Measurements from ENCODE around the gene ROPN1B. TPM values are rescaled to one million over a fixed set of nuclear protein-coding genes. Genes with fewer than 3 reads are reported as not detected.
"Not testable (repeated sequence)": the region's sequence is repeated elsewhere in the genome, so short reads cannot be mapped to it uniquely, and the experiment has no call there.

Gene ROPN1B
- total RNA-seq, 1 donor from 2014 or later, result not detected

GRCh38 chr3:125958511-125959316 is 10.3 kb upstream of the ROPN1B start:
- H3K27ac ChIP-seq (ENCODE audit: low read depth, low read length), result no peak overlapping the region
- H3K4me3 ChIP-seq (ENCODE audit: low read length in 3 of 3), result no peak overlapping the region
- H3K9ac ChIP-seq (ENCODE audit: low read depth in 1 of 3, low read length in 3 of 3), result no peak overlapping the region
- no peaks in the 10 kb centered on the region for H3K36me3 ChIP-seq (ENCODE audit: control insufficient read depth in 3 of 3, insufficient read depth in 3 of 3, low read length in 3 of 3)
- no peaks in the 10 kb centered on the region for H3K9me3 ChIP-seq (ENCODE audit: control insufficient read depth in 3 of 3, low read length in 3 of 3)
- H3K4me1 ChIP-seq (ENCODE audit: control insufficient read depth in 3 of 3, insufficient read depth in 3 of 3, low read length in 3 of 3), result no peaks in the 10 kb centered on the region
- peaks cover 4 to 7% (median 6%) of the 10 kb centered on the region in 3 donors for H3K27me3 ChIP-seq (ENCODE audit: control insufficient read depth in 3 of 3, insufficient read depth in 3 of 3, low read length in 3 of 3)

DNA sequence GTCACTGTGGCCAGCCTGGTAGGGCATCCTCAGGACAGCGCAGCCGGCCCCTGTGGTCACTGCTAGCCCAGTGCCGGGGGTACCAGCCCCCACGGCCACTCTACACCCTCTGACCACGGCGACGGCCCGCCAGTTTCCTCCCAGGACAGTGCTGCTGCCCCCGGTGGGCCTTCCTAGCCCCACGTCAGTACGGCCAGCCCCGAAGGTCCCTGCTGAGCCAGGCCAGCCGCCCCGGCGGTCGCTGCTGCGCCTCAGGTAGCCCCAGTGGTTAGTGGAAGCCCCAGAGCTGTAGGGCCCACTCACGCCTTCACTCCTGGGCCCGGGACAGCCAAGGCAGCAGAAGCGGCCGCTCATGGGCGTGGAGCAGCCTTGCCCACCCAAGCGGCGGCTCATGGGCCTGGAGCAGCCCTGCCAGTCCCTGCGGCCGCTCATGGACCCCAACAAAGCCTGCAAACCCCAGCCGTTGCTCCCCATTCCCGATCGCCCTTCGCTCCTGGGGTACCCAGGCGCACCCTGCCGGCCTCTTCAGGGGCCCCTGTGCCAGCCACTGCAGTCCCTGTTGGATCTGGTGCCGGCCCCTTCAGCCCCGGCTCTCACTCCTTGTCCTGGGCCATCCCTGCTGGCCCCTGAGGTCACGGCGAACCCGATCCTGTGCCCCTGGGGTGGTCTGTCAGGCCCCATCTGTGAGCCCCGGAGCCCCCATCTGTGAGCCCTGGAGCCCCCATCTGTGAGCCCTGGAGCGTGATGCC is 9.5 kb upstream of the ROPN1B start:
- H3K4me1 ChIP-seq (ENCODE audit: control insufficient read depth in 3 of 3, insufficient read depth in 3 of 3, low read length in 3 of 3), result no peaks in the 10 kb centered on the region
- H3K9ac ChIP-seq (ENCODE audit: low read depth in 1 of 3, low read length in 3 of 3), result no peak overlapping the region
- peaks cover 4 to 7% (median 6%) of the 10 kb centered on the region in 3 donors for H3K27me3 ChIP-seq (ENCODE audit: control insufficient read depth in 3 of 3, insufficient read depth in 3 of 3, low read length in 3 of 3)
- no peaks in the 10 kb centered on the region for H3K9me3 ChIP-seq (ENCODE audit: control insufficient read depth in 3 of 3, low read length in 3 of 3)
- no peaks in the 10 kb centered on the region for H3K36me3 ChIP-seq (ENCODE audit: control insufficient read depth in 3 of 3, insufficient read depth in 3 of 3, low read length in 3 of 3)
- no peak overlapping the region for H3K27ac ChIP-seq (ENCODE audit: low read depth, low read length)
- no peak overlapping the region for H3K4me3 ChIP-seq (ENCODE audit: low read length in 3 of 3)

DNA sequence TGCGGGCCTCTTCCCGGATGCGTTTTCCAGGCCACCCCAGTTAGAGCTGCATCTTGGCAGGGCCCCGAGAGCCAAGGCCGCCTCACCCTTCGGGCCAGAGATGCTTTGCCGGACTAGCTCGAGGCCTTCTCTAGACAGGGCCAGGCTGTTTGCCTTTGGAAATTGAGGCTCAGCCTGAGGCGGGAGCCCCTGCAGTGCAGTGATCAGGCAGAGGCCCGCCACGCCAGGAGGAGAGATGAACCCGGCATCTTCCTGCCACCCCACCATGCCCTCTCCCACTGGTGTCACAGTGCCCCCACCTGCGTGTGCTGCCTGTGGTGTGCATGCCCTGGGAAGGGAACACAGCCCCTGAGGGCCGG is 8.9 kb upstream of the ROPN1B start:
- H3K36me3 ChIP-seq (ENCODE audit: control insufficient read depth in 3 of 3, insufficient read depth in 3 of 3, low read length in 3 of 3), result no peaks in the 10 kb centered on the region
- no peak overlapping the region for H3K4me3 ChIP-seq (ENCODE audit: low read length in 3 of 3)
- no peaks in the 10 kb centered on the region for H3K9me3 ChIP-seq (ENCODE audit: control insufficient read depth in 3 of 3, low read length in 3 of 3)
- no peak overlapping the region for H3K9ac ChIP-seq (ENCODE audit: low read depth in 1 of 3, low read length in 3 of 3)
- H3K27ac ChIP-seq (ENCODE audit: low read depth, low read length), result no peak overlapping the region
- H3K27me3 ChIP-seq (ENCODE audit: control insufficient read depth in 3 of 3, insufficient read depth in 3 of 3, low read length in 3 of 3), result peaks cover 4 to 7% (median 6%) of the 10 kb centered on the region in 3 donors
- H3K4me1 ChIP-seq (ENCODE audit: control insufficient read depth in 3 of 3, insufficient read depth in 3 of 3, low read length in 3 of 3), result no peaks in the 10 kb centered on the region

DNA sequence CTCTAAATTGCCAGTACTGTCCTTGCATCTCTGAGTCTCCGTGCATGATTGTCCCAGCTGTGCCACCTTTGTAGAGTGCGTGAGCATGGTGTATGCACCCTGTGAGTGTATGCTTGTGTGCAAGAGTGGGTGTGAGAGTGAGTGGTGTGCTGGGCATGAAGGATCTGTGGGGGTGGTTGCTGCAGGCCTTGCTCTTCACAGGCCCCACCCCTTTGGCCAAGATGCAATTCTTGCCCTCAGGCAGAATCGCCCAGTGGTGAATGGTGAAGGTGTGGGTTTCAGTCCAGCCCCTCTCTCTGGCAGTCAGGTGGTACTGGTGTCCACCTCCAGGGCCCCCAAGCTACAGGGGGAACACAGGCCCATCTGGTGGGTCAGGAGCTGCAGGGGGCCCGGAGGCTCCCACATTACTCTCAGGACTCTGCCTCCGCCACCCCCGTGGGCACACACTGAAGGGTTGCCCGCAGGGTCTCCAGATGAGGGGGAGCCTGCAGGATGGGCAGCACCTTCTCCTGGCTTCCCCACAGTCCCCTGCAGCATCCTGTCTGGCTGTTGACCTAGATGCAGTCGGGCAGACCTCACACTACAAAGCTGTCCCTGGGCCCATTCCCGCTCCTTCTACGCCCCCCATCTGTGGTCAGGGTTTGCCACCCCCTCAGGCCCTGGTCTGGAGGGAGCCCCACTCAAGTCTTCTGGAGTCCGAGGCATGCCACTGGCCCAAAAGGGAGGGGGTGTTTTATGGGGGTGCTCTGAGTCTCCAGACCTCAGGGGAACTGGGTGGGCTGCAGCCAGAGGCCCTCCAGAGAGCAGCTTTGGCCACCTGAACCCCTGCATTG is 8.3 kb upstream of the ROPN1B start:
- no peak overlapping the region for H3K27ac ChIP-seq (ENCODE audit: low read depth, low read length)
- H3K9me3 ChIP-seq (ENCODE audit: control insufficient read depth in 3 of 3, low read length in 3 of 3), result no peaks in the 10 kb centered on the region
- peaks cover 4 to 7% (median 6%) of the 10 kb centered on the region in 3 donors for H3K27me3 ChIP-seq (ENCODE audit: control insufficient read depth in 3 of 3, insufficient read depth in 3 of 3, low read length in 3 of 3)
- H3K4me3 ChIP-seq (ENCODE audit: low read length in 3 of 3), result no peak overlapping the region
- H3K36me3 ChIP-seq (ENCODE audit: control insufficient read depth in 3 of 3, insufficient read depth in 3 of 3, low read length in 3 of 3), result no peaks in the 10 kb centered on the region
- H3K9ac ChIP-seq (ENCODE audit: low read depth in 1 of 3, low read length in 3 of 3), result no peak overlapping the region
- no peaks in the 10 kb centered on the region for H3K4me1 ChIP-seq (ENCODE audit: control insufficient read depth in 3 of 3, insufficient read depth in 3 of 3, low read length in 3 of 3)

GRCh38 chr3:125961289-125961589 is 7.7 kb upstream of the ROPN1B start:
- Histone ChIP-seq H3K9me3 (ENCODE audit: control insufficient read depth in 3 of 3, low read length in 3 of 3) (no peaks in the 10 kb centered on the region), H3K36me3 (ENCODE audit: control insufficient read depth in 3 of 3, insufficient read depth in 3 of 3, low read length in 3 of 3) (no peaks in the 10 kb centered on the region), H3K27ac (ENCODE audit: low read depth, low read length) (no peak overlapping the region), H3K4me1 (ENCODE audit: control insufficient read depth in 3 of 3, insufficient read depth in 3 of 3, low read length in 3 of 3) (no peaks in the 10 kb centered on the region), H3K27me3 (ENCODE audit: control insufficient read depth in 3 of 3, insufficient read depth in 3 of 3, low read length in 3 of 3) (peaks cover 4 to 7% (median 6%) of the 10 kb centered on the region in 3 donors), H3K9ac (ENCODE audit: low read depth in 1 of 3, low read length in 3 of 3) (no peak overlapping the region), H3K4me3 (ENCODE audit: low read length in 3 of 3) (no peak overlapping the region)

DNA sequence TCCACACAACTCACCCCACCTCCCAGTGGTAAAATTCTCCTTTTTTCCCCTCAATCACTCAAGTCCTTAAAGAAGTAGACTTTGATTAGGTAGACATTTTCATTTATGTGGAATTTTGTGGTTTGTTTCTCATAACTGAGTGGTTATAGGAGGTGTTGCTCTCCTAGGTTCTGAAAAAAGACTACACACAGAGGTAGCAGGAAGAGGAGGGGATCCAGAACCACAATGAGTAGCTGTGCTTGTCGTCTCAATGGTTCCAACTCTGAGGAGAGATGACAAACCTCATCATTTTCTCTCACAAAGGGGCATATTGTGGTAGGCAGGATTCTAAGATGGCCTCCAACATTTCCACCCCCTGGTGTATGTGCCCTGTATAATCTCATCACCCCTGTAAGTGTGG is 5.1 kb upstream of the ROPN1B start:
- not testable (repeated sequence) for H3K9ac ChIP-seq (ENCODE audit: low read depth in 1 of 3, low read length in 3 of 3); H3K27me3 ChIP-seq (ENCODE audit: control insufficient read depth in 3 of 3, insufficient read depth in 3 of 3, low read length in 3 of 3); H3K36me3 ChIP-seq (ENCODE audit: control insufficient read depth in 3 of 3, insufficient read depth in 3 of 3, low read length in 3 of 3); H3K27ac ChIP-seq (ENCODE audit: low read depth, low read length); H3K4me3 ChIP-seq (ENCODE audit: low read length in 3 of 3); H3K9me3 ChIP-seq (ENCODE audit: control insufficient read depth in 3 of 3, low read length in 3 of 3); H3K4me1 ChIP-seq (ENCODE audit: control insufficient read depth in 3 of 3, insufficient read depth in 3 of 3, low read length in 3 of 3)

GRCh38 chr3:125965505-125965904 is 3.5 kb upstream of the ROPN1B start:
- Histone ChIP-seq H3K4me1 (ENCODE audit: control insufficient read depth in 3 of 3, insufficient read depth in 3 of 3, low read length in 3 of 3) (no peaks in the 10 kb centered on the region), H3K36me3 (ENCODE audit: control insufficient read depth in 3 of 3, insufficient read depth in 3 of 3, low read length in 3 of 3) (no peaks in the 10 kb centered on the region), H3K4me3 (ENCODE audit: low read length in 3 of 3) (no peak overlapping the region), H3K9me3 (ENCODE audit: control insufficient read depth in 3 of 3, low read length in 3 of 3) (no peaks in the 10 kb centered on the region), H3K27ac (ENCODE audit: low read depth, low read length) (no peak overlapping the region), H3K9ac (ENCODE audit: low read depth in 1 of 3, low read length in 3 of 3) (no peak overlapping the region), H3K27me3 (ENCODE audit: control insufficient read depth in 3 of 3, insufficient read depth in 3 of 3, low read length in 3 of 3) (peaks cover under 1 to 4% (median 3%) of the 10 kb centered on the region in 3 donors)

GRCh38 chr3:125967156-125967555 is 1.8 kb upstream of the ROPN1B start:
- no peak overlapping the region for H3K4me3 ChIP-seq (ENCODE audit: low read length in 3 of 3)
- no peaks in the 10 kb centered on the region for H3K9me3 ChIP-seq (ENCODE audit: control insufficient read depth in 3 of 3, low read length in 3 of 3)
- no peak overlapping the region for H3K27ac ChIP-seq (ENCODE audit: low read depth, low read length)
- H3K27me3 ChIP-seq (ENCODE audit: control insufficient read depth in 3 of 3, insufficient read depth in 3 of 3, low read length in 3 of 3), result peaks cover 2 to 9% (median 3%) of the 10 kb centered on the region in 3 donors
- H3K36me3 ChIP-seq (ENCODE audit: control insufficient read depth in 3 of 3, insufficient read depth in 3 of 3, low read length in 3 of 3), result no peaks in the 10 kb centered on the region
- H3K4me1 ChIP-seq (ENCODE audit: control insufficient read depth in 3 of 3, insufficient read depth in 3 of 3, low read length in 3 of 3), result peaks cover 3 to 5% (median 4%) of the 10 kb centered on the region in 3 donors
- no peak overlapping the region for H3K9ac ChIP-seq (ENCODE audit: low read depth in 1 of 3, low read length in 3 of 3)

DNA sequence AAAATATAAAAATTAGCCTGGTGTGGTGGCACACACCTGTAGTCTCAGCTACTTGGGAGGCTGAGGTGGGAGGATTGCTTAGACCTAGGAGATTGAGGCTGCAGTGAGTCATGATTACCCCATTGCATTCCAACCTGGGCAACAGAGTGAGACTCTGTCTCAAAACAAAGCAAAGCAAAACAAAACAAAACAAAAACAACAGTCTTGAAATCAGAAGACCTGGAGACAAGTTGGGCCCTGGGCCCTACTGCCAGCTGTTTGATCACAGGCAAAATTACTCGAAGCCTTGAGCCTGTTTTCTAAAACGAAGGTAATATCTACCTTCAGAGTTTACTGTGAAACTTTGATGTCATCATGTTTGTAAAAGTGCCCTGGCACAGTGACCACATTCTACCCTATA is 857 bp upstream of the ROPN1B start:
- peaks cover 4 to 11% (median 5%) of the 10 kb centered on the region in 3 donors for H3K27me3 ChIP-seq (ENCODE audit: control insufficient read depth in 3 of 3, insufficient read depth in 3 of 3, low read length in 3 of 3)
- not testable (repeated sequence) for H3K4me1 ChIP-seq (ENCODE audit: control insufficient read depth in 3 of 3, insufficient read depth in 3 of 3, low read length in 3 of 3); H3K4me3 ChIP-seq (ENCODE audit: low read length in 3 of 3); H3K36me3 ChIP-seq (ENCODE audit: control insufficient read depth in 3 of 3, insufficient read depth in 3 of 3, low read length in 3 of 3); H3K9ac ChIP-seq (ENCODE audit: low read depth in 1 of 3, low read length in 3 of 3); H3K27ac ChIP-seq (ENCODE audit: low read depth, low read length); H3K9me3 ChIP-seq (ENCODE audit: control insufficient read depth in 3 of 3, low read length in 3 of 3)
